Amygdala (tissue), 56 donors: Measurements from ENCODE around the gene ENO1.
A peak's percentile ranks its signal among the peaks of the same experiment; 100 is the strongest.
"Not testable (repeated sequence)": the region's sequence is repeated elsewhere in the genome, so short reads cannot be mapped to it uniquely, and the experiment has no call there.

ENCODE experiments used
- DNase-seq, 56 donors: peaks; one replicate each; lab custom pipeline; 2025; lab: John Stamatoyannopoulos, UW

The ENO1 gene

DNA sequence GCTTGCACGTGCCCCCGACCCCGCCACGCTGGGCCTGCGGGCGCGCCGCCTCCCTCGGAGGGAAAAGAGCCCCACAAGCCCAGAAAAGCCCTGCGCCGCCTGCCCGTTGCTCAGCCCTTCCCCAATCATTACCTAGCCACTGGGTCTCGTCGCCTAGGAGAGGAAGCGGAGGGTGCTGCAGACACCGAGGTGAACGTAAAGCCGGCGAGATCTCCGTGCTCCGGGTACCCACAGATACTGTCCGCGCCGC is at the start of gene ENO1:
TSS of gene ENO1 (minus strand) at position 239 of the 250 bp plus-strand sequence. CDS start 3,778 bp downstream, outside the sequence.
- DNase-seq, result no peak

DNA sequence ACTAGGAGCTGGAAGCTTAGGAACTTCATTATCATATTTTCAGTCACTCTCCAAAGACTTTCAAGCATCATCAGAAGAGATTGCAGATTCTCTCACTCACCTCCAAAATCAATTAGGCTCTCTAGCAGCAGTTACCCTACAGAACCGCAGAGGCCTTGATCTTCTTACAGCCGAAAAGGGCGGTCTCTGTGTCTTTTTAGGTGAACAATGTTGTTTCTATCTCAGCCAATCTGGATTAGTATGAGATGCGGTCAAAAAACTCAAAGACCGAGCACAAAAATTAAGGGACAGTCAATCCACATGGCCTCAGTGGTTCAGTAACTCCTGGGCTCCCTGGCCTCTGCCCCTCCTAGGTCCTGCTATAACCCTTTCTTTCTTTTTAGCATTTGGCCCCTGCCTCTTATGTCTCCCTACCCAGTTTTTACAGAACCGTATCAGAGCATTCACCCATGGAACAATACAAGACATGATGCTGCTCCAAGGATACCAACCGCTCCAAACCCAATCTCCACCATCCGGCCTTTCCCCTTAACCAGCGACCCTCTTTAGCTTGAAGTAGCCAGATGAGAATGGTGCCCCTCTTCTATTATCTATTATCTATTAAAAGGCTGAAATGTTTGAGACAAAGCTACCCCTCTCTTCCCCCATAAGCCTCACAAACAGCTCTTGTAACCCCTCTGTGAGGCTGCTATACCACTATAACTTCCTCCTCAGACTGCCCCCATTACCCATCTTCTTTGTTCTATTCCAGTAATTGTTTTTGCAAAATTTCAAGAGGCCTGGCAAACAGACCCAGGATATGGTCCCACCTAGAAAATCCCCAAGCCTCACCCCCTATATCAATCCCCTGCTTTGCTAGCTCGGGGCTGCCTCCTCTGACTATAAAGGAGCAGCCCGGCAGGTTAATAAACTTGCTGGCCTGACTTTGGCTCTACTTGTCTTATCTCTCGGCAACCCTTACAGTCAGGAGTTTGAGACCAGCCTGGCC is 48.5 kb upstream of the ENO1 start:
- no peak for DNase-seq

DNA sequence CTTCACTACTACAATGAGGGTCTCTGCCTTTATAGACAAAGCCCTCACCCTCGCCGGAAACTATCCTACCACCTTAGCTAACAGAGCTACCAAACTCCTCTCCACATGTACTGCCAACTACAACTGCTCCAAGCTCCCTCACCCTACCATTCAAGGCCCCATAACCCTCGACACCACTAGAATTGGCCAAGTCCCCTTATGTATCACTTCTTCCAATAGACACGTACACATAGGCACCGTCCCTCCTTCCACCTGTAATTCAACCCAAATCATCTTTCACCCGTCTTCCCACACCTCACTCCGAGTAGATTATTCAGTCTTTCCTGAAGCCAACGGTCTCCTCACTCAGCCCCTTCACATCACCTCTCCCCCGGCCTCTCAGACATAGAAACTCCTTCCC is 47.5 kb upstream of the ENO1 start:
- DNase-seq, result no peak

DNA sequence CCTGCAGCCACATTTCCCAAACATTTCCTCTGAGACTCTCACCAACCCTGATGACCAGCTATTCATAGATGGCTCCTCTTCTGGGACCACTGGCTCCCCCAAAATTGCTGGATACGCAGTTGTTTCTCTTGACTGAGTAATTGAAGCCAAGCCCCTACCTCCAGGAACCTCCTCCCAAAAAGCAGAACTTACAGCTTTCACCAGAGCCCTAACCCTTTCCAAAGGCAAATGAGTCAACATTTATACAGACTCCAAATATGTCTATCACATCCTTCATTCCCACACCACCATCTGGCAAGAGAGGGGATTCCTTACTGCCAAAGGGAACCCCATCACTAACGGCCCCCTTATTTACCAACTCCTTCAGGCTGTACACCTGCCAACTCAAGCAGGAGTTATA is 46.9 kb upstream of the ENO1 start:
- no peak for DNase-seq

DNA sequence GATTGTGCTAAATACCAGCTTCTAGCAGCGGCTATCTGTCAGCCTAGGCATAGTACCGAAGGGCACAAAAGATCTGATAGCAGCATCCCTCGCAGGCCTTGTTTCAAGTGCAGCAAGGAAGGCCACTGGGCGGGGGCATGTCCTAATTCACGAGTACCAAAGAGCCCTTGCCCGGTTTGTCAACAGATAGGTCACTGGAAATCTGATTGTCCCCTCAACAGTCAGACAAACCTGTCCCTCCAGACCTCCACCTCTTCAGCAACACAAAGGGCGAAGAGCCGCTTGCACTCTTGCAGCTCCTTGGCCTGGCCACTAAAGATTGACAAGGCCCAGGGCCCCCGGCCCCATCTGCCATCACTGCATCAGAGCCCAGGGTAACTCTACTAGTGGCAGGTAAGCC is 44.5 kb upstream of the ENO1 start:
- no peak for DNase-seq

DNA sequence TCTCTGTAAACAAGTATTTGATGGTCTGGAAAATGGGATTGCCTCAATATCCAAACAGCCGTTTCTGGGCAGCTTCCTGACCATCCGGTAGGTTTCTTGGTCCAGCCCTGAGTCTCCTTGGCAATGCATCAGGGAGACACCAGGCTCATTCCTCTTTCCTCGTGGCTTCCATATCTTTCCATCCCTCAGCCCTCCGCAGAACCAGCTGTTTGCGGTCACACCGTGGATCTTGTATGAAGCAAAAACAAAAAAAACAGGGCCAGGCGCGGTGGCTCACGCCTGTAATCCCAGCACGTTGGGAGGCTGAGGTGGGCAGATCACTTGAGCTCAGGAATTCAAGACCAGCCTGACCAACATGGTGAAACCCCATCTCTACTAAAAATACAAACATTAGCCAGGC is 39.0 kb upstream of the ENO1 start:
- not testable (repeated sequence) for DNase-seq

DNA sequence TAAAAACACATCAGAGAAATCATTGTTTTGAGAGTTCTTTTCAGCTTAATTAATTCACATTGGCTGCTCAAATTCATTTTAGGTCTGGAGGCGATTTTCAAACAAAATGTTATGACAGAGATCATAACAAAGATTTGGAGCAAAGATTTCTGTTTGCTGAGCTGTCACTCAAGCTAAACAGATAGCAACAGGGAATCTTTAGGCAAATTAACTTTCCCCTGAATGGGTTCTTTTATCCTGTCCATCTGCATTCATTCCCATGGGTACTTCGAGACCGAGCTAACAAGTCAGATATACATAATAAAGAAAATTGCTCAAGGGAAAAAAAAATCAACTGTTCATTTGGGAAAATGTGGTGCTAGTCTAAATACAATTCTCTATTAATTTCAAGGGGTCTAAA is 37.0 kb upstream of the ENO1 start:
- DNase-seq, result no peak

DNA sequence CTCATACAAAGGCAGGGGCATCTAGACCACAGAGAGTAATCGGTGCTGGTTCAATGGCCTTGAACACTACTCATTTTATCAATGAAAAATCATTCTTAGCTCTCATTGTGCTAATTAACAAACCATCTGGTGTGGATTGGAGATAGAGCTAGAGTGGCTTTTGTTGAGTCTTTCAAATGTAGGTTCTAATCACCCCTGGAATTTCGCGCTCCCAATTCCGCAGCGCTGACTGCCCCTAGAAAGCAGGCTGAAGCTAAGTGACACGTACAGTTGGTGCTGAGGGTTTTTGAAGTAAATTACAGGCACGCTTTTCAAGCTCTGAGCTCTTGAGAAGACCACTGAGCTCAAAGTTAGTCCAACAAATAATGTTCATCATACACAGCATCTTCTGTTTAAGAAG is 36.0 kb upstream of the ENO1 start:
- no peak for DNase-seq

DNA sequence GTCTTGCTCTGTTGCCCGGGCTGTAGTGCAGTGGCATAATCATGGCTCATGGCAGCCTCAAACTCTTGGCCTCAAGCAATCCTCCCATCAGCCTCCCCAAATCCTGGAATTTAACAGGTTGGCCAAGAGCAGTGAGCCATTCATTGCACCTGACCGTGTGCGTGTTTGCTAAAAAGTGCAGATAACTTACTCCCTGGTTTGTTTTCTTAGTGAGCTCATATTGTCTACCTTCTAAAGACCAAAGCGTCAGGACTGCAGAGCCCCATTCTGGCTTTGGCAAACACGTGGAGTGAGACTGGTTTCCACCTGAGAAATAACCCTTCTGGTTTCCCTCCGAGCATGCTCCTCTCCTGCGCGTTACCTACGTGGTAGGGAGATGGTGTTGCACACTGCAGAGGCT is 35.0 kb upstream of the ENO1 start:
- DNase-seq, result no peak

DNA sequence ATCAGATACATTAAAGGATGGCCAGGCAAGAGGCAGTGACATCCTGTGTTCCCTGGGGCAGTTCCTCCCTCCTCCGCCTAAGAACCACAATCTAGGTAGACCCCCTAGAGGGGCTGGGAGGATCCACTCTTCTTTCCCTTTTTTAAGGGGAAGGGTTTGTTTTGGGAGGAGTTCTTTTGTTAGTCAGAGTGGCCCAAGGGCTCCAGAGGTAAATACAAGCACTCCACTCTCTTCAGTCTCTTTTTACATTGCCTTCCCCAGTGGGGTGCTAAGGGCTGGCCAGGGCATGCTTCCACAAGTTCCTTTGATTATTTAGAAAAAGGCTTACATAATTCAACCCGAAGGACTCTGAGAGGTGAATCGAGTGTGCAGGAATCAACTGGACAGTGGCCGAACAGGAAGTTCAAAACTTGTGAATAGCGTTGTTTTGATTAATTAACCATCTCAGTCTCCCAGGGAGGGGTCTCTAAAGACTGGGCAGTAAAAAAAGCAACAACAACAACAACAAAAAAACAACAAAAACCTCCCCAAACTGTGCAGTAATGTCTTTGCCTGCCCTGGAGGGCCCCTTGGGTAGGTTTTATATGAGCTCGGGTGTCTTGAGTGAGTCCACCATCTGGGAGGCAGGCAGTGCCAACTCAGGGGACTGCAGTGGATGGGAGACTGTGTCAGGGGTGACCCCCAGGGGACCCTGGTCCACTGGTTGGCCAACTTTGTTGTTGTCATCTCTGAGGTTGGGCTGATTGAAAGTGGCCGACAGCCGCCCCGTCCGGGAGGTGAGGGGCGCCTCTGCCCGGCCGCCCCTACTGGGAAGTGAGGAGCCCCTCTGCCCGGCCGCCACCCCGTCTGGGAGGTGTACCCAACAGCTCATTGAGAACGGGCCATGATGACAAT is 33.2 kb upstream of the ENO1 start:
- DNase-seq, result no peak

DNA sequence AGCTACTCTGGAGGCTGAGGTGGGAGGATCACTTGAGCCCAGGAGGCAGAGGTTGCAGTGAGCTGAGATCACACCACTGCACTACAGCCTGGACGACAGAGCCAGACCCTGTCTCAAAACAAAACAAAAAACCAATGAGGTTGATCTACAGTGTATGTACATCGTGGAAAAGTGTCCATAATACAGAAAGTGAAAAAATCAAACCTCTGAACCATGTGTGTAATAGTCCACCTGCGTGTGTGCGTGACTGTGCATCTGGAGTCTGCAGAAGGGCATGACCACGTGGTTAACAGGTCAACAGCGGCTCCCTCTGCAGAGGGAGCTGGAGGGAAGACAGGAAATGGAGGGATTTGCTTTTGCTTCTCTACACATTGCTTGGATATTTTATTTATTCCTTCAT is 32.4 kb upstream of the ENO1 start:
- no peak for DNase-seq

DNA sequence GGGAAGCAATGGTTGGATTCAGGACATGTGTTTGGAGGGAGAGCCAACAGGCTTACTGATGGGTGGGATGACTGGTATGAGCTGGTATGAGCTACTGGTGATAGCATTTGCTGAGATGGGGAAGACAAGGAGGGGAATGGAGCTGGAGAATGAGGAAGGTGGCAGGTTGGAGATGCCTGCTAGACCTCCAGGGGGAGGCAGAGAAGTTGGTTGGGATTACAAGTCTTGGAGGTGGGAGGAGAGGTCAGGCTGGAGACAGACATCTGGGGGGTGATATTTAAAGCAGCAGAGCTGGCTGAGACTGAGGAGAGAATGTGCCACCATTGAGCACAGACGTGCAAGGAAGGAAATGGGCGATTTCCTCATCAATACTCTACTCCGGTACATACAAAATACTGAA is 31.8 kb upstream of the ENO1 start:
- no peak for DNase-seq

DNA sequence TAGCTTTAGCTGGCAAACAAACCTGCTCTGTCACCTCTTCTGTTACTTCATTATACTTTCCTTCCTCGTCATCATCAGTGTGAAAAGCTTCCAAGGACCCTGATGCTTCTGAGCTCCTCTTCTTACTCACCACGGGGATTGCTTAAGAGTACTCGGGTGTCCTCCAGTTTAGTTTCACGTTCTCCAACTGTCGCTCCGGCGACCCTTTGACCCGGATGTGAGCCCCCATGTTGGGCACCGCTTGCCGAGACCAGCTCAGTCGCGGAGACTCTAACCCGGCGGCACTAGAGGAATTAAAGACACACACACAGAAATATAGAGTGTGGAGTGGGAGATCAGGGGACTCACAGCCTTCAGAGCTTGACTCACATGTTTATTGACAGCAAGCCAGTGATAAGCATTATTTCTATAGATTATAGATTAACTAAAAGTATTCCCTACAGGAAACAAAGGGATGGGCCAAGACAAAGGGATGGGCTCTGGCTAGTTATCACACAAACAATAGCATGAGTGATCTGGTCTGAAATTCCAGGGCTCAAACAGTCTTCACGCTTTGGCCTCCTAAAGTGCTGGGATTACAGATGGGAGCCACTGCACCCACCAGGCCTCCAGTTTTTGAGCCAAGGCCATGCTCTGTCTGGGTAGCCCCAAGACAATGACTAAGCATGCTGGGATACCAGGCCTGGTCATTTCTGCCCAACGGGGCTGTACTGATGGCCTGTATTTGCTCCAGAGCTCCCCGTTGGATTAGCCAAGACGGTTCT is 30.1 kb upstream of the ENO1 start:
- DNase-seq, result no peak

DNA sequence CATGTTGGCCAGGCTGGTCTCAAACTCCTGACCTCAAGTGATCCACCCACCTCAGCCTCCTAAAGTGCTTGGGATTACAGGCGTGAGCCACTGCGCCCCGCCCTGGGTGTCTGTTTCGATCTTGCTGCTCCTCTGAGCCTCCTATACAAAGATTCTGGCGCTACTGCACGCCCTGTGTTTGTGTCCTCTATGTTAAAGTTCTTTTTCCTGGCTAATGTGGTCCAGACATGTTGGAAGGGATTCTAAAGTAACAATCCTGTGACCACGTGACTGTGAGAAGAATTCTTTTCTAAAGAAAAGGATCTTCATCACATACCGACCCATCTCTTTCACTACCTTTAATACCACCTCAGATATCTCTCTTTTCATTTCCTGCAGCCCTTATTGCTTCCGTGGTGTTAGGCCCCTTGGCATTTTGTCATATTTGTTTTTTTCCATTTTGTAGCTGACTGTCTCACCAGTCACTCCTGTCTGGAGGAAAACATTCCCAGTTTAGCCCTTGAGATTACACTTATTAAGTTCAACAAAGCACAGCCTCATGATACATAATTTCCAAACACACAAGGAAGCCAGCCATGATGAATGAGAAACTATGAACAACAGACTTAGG is 27.2 kb upstream of the ENO1 start:
- DNase-seq, result no peak

DNA sequence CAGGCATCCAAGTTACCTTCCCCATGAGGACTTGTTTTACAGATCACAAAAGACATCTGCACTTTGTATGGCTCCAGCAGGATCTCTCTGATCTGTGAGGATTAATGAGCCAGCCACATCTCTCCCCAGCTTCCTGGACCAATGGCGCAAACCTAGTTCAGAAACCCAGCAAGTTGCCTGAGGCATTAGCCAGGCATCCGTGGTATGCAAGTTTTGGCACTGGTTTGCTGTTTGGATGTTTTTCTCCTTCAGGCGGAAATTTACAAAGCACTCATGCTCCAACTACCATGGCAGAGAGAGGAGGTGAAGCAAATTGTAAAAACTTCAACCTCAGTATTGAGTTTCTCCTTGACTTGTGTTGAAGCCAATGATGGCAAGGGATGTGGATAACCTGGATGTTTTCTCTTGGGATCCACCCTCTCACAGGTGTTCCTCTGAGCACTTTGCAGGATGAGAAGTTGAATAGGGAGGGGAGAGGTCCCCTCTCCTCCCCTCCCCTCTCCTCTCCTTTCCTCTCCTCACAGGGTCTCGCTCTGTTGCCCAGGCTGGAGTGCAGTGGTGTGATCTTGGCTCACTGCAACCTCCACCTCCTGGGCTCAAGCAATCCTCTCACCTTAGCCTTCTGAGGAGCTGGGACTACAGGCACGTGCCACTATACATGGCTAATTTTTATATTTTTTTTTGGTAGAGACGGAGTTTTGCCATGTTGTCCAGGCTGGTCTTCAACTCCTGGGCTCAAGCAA is 25.6 kb upstream of the ENO1 start:
- peak in 7 of 56 donors; percentile 3 to 32 (median 9) for DNase-seq

DNA sequence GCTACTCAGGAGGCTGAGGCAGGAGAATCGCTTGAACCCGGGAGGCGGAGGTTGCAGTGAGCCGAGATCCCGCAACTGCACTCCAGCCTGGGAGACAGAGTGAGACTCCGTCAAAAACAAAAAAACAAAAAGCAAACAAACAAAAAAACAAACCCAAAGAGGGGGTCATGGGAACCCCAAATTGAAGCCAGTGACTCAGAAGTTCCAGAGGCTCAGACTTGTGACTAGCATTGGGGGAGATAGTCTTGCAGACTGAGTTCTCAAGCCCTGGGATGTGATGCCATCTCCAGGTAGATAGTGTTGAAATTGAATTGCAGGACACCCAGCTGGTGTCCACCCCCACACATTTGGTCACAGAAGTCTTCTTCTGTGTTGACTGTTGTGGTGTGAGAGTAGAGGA is 24.9 kb upstream of the ENO1 start:
- no peak for DNase-seq

DNA sequence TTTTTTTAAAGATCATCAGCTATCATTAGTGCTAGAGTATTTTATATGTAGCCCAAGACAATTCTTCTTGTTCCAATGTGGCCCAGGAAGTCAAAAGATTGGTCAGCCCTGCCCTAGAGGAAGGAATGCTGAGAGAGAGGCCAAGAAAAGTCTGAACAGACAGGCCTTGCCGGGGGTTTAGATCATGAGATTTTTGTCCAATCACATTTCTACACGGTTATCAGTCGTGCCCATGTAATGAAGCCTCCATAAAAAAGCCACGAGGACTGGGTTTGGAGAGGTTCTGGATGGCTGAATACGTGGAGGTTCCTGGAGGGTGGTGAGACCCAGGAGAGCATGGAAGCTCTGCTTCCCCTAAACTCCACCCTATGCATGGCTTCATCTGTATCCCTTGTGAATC is 24.3 kb upstream of the ENO1 start:
- DNase-seq, result no peak

DNA sequence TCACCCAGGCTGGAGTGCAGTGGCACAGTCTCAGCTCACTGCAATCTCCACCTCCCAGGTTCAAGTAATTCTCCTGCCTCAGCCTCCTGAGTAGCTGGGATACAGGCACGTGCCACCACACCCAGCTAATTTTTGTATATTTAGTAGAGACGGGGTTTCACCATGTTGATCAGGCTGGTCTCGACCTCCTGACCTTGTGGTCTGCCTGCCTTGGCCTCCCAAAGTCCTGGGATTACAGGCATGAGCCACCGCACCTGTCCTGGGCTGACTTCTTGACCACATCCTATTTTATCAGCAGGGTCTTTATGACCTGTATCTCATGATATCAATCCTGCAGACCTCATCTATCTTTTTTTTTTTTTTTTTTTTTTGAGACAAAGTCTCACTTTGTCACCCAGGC is 22.2 kb upstream of the ENO1 start:
- not testable (repeated sequence) for DNase-seq

DNA sequence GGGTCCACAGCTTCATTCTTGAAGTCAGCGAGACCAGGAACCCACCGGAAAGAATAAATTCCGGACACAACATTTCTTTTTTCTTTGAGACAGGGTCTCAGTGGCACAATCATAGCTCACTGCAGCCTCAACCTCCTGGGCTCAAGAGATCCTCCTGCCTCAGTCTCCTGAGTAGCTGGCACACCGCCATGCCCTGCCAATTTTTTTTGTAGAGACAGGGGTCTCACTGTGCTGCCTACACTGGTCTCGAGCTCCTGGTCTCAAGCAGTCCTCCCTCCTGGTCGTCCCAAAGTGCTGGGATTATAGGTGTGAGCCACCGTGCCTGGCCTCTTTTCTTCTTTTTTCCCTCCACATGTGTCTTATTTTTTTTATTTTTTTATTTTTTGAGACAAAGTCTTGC is 20.6 kb upstream of the ENO1 start:
- no peak for DNase-seq

DNA sequence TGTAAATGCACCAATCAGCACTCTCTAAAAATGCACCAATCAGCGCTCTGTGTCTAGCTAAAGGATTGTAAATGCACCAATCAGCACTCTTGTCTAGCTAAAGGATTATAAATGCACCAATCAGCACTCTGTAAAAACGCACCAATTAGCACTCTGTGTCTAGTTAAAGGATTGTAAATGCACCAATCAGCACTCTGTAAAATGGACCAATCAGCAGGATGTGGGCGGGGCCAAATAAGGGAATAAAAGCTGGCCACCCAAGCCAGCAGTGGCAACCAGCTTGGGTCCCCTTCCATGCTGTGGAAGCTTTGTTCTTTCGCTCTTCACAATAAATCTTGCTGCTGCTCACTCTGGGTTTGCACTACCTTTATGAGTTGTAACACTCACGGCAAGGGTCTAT is 19.9 kb upstream of the ENO1 start:
- DNase-seq, result not testable (repeated sequence)
